Measurements from ENCODE around the gene H19. TPM values are rescaled to one million over a fixed set of nuclear protein-coding genes. Genes with fewer than 3 reads are reported as not detected.

Gene H19
- total RNA-seq, 1 donor from 2014 or later: 539 TPM

- DNase-seq (ENCODE audit: low spot score in 2 of 2): no peak
- intact Hi-C loops (cut with DNase I): no loop called here
- no peak overlapping the region for H3K27ac ChIP-seq
These were observed 29.9 kb downstream of the H19 start for GRCh38 chr11:1967641-1968225.

GRCh38 chr11:1966531-1966930, 31.1 kb downstream of the H19 start:
- Histone ChIP-seq H3K9me3 (no peaks in the 10 kb centered on the region), H3K27ac (no peak overlapping the region), H3K4me3 (no peak overlapping the region), H3K4me1 (no peaks in the 10 kb centered on the region), H3K27me3 (no peaks in the 10 kb centered on the region), H3K36me3 (no peaks in the 10 kb centered on the region)
- DNase-seq (ENCODE audit: low spot score in 2 of 2): no peak
- no peak for TF ChIP-seq CTCF (IDR thresholded peaks at IDR 0.05)
- intact Hi-C loops (cut with DNase I): no loop called here

More at GRCh38 chr11:1967641-1968225, 29.9 kb downstream of the H19 start:
- Histone ChIP-seq H3K4me1 (no peaks in the 10 kb centered on the region), H3K4me3 (no peak overlapping the region), H3K36me3 (no peaks in the 10 kb centered on the region), H3K27me3 (no peaks in the 10 kb centered on the region), H3K9me3 (no peaks in the 10 kb centered on the region)
- no peak for TF ChIP-seq CTCF (IDR thresholded peaks at IDR 0.05)

- Histone ChIP-seq H3K4me3 (no peak overlapping the region), H3K36me3 (no peaks in the 10 kb centered on the region), H3K9me3 (no peaks in the 10 kb centered on the region), H3K4me1 (no peaks in the 10 kb centered on the region), H3K27ac (no peak overlapping the region), H3K27me3 (no peaks in the 10 kb centered on the region)
- intact Hi-C loops (cut with DNase I): no loop called here
- TF ChIP-seq CTCF (IDR thresholded peaks at IDR 0.05): no peak
- DNase-seq (ENCODE audit: low spot score in 2 of 2): no peak
These were observed 32.7 kb downstream of the H19 start for GRCh38 chr11:1964955-1965354.

GRCh38 chr11:1964348-1964747, 33.3 kb downstream of the H19 start:
- no peak for DNase-seq (ENCODE audit: low spot score in 2 of 2)
- TF ChIP-seq CTCF (IDR thresholded peaks at IDR 0.05): no peak
- intact Hi-C loops (cut with DNase I): no loop called here
- Histone ChIP-seq H3K4me1 (no peaks in the 10 kb centered on the region), H3K36me3 (no peaks in the 10 kb centered on the region), H3K4me3 (no peak overlapping the region), H3K9me3 (no peaks in the 10 kb centered on the region), H3K27me3 (no peaks in the 10 kb centered on the region), H3K27ac (no peak overlapping the region)

- intact Hi-C loops (cut with DNase I): no loop called here
- Histone ChIP-seq H3K4me3 (no peak overlapping the region), H3K4me1 (no peaks in the 10 kb centered on the region), H3K9me3 (no peaks in the 10 kb centered on the region), H3K27me3 (no peaks in the 10 kb centered on the region), H3K27ac (no peak overlapping the region), H3K36me3 (no peaks in the 10 kb centered on the region)
- no peak for DNase-seq (ENCODE audit: low spot score in 2 of 2)
- TF ChIP-seq CTCF (IDR thresholded peaks at IDR 0.05): no peak
These were observed 33.8 kb downstream of the H19 start for GRCh38 chr11:1963864-1964263.

- no peak overlapping the region for H3K4me3 ChIP-seq
- intact Hi-C loops (cut with DNase I): no loop called here
- no peaks in the 10 kb centered on the region for H3K36me3 ChIP-seq
- no peaks in the 10 kb centered on the region for H3K9me3 ChIP-seq
- H3K4me1 ChIP-seq: no peaks in the 10 kb centered on the region
- H3K27ac ChIP-seq: no peak overlapping the region
- DNase-seq (ENCODE audit: low spot score in 2 of 2): no peak
- TF ChIP-seq CTCF (IDR thresholded peaks at IDR 0.05): no peak
- no peaks in the 10 kb centered on the region for H3K27me3 ChIP-seq
These were observed 37.9 kb downstream of the H19 start for GRCh38 chr11:1959786-1960185.
